ENCODE data around the gene FALEC. TPM values are rescaled to one million over a fixed set of nuclear protein-coding genes. Genes with fewer than 3 reads are reported as not detected.
A peak's percentile ranks its signal among the peaks of the same experiment; 100 is the strongest.

FALEC gene
- total and polyA plus RNA-seq, 9 of the 15 experiments (the other 6 are each of a cell fraction or from before 2014, with no cell fraction given) = 0.15 to 1.8 (median 0.53) TPM; not detected in 5

GRCh38 chr1:150572918-150573647 is 57.5 kb downstream of the FALEC start (continued):
- TF ChIP-seq ATF2 (CRISPR knock-in tag; IDR thresholded peaks at IDR 0.05) = no peak
- no peak for TF ChIP-seq DMBX1 (CRISPR knock-in tag; IDR thresholded peaks at IDR 0.05; ENCODE audit: borderline replicate concordance)
- peak; percentile 32 to 77; a peak in 1 of 4 replicates for TF ChIP-seq BCLAF1 (IDR thresholded peaks at IDR 0.05; ENCODE audit: borderline replicate concordance in 1 of 2, control insufficient read depth in 1 of 2, low read depth in 2 of 2, low read length in 1 of 2)
- 0 out of 4 replicates have a peak, but pooled peaks of 1 of the 2 experiments have one; percentile 27 for TF ChIP-seq TEAD1 (CRISPR knock-in tag; IDR thresholded peaks at IDR 0.05)
- TF ChIP-seq HMG20B (CRISPR knock-in tag; IDR thresholded peaks at IDR 0.05) = no peak
- TF ChIP-seq, protein P1, sequence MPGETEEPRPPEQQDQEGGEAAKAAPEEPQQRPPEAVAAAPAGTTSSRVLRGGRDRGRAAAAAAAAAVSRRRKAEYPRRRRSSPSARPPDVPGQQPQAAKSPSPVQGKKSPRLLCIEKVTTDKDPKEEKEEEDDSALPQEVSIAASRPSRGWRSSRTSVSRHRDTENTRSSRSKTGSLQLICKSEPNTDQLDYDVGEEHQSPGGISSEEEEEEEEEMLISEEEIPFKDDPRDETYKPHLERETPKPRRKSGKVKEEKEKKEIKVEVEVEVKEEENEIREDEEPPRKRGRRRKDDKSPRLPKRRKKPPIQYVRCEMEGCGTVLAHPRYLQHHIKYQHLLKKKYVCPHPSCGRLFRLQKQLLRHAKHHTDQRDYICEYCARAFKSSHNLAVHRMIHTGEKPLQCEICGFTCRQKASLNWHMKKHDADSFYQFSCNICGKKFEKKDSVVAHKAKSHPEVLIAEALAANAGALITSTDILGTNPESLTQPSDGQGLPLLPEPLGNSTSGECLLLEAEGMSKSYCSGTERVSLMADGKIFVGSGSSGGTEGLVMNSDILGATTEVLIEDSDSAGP (CRISPR knock-in tag; IDR thresholded peaks at IDR 0.05) = no peak
- TF ChIP-seq ZNF184 (CRISPR knock-in tag; IDR thresholded peaks at IDR 0.05) = no peak
- no peak for TF ChIP-seq ZNF3 (CRISPR knock-in tag; IDR thresholded peaks at IDR 0.05)
- TF ChIP-seq FOXA1 (IDR thresholded peaks at IDR 0.05; ENCODE audit: borderline replicate concordance) = no peak
- no peak for TF ChIP-seq CBX2 (IDR thresholded peaks at IDR 0.05; ENCODE audit: insufficient read depth, low read length, poor library complexity, severe bottlenecking)
- TF ChIP-seq ZNF511 (CRISPR knock-in tag; IDR thresholded peaks at IDR 0.05) = no peak
- TF ChIP-seq ZSCAN29 (IDR thresholded peaks at IDR 0.05) = no peak
- TF ChIP-seq PURB (CRISPR knock-in tag; IDR thresholded peaks at IDR 0.05; ENCODE audit: low read depth) = no peak
- TF ChIP-seq SUPT5H (IDR thresholded peaks at IDR 0.05) = no peak; the same call in none of the 2 replicates
- TF ChIP-seq SLC30A9 (CRISPR knock-in tag; IDR thresholded peaks at IDR 0.05) = no peak
- TF ChIP-seq POLR2AphosphoS5 (IDR thresholded peaks at IDR 0.05; ENCODE audit: control insufficient read depth, insufficient read depth, low read depth, low read length) = peak; percentile 88
- no peak for TF ChIP-seq HLTF (IDR thresholded peaks at IDR 0.05)
- TF ChIP-seq, protein P2, sequence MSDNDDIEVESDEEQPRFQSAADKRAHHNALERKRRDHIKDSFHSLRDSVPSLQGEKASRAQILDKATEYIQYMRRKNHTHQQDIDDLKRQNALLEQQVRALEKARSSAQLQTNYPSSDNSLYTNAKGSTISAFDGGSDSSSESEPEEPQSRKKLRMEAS (CRISPR knock-in tag; IDR thresholded peaks at IDR 0.05) = no peak
- TF ChIP-seq GTF2B (IDR thresholded peaks at IDR 0.05; ENCODE audit: extremely low read depth, insufficient read length) = no peak
- no peak for TF ChIP-seq HDAC8 (tag; IDR thresholded peaks at IDR 0.05)

Measured in K562 (cell line).